ENCODE results near the gene BCAP31.

Gene BCAP31

GRCh38 chrX:153724252-153725038 is at the start of gene BCAP31, which contains the start of gene ABCD1:
Gene BCAP31 (minus strand): TSS chrX:153724387. CDS start chrX:153723244, 1,143 bp downstream.
Gene ABCD1 (plus strand): TSS chrX:153724856. CDS start chrX:153725267, 411 bp downstream.
- DNase-seq = peak; percentile 96

DNA sequence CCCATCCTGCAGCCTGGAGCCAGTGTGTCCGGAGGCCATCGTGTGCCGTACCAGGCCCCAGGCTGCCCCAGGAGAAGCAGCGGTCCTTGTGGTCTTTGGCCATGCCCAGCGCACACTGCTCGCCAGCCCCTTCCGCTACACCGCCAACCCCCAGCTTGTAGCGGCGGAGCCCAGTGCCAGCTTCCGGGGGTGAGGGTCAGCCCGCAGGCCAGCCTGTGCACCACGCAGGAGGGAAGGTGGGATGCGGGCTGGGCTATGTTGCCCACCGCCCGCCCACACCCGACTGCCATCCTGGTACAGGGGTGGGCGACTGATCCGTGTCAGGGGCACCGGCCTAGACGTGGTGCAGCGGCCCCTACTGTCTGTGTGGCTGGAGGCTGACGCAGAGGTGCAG is 49.0 kb upstream of the BCAP31 start:
- DNase-seq = no peak

DNA sequence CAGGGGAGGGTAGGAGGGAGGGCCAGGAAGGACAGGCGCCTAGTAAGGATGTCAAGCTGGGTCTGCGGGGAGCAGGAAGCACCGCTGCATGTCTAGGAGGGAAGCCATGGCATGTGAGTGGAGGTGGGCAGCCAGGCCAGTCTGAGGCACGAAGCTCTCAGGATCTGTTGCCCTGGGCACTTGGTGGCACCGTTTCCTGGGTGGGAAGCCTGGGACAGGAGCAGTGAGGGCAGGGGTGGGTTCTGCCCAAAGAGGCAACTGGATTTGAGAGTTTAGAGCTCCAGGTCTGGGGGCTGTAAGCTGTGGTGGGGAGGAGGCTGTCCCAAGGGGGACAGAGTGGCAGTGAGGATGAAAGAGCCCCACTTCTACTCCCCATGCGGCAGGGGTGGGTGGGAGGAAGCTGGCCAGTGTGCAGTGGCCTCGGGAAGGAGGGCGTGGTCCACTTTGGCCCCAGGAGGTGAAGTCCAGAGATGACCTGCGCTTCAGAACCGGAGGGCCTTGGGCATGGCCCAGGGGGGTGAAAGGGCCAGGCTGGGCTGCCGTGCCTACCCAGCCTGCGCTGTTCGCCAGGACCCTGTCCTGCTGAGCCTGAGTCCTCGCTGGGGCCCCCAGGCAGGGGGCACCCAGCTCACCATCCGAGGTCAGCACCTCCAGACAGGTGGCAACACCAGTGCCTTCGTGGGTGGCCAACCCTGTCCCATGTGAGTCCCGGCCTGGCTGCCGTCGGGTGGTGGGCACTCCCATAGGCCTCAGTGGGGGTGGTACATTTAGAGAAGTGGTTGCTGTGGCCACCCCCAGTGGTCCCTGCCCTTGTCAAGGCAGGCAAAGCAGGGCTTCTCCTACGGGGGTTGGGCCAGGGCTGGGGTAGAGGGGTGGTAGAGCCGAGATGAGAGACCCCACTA is 48.4 kb upstream of the BCAP31 start:
- no peak for DNase-seq

DNA sequence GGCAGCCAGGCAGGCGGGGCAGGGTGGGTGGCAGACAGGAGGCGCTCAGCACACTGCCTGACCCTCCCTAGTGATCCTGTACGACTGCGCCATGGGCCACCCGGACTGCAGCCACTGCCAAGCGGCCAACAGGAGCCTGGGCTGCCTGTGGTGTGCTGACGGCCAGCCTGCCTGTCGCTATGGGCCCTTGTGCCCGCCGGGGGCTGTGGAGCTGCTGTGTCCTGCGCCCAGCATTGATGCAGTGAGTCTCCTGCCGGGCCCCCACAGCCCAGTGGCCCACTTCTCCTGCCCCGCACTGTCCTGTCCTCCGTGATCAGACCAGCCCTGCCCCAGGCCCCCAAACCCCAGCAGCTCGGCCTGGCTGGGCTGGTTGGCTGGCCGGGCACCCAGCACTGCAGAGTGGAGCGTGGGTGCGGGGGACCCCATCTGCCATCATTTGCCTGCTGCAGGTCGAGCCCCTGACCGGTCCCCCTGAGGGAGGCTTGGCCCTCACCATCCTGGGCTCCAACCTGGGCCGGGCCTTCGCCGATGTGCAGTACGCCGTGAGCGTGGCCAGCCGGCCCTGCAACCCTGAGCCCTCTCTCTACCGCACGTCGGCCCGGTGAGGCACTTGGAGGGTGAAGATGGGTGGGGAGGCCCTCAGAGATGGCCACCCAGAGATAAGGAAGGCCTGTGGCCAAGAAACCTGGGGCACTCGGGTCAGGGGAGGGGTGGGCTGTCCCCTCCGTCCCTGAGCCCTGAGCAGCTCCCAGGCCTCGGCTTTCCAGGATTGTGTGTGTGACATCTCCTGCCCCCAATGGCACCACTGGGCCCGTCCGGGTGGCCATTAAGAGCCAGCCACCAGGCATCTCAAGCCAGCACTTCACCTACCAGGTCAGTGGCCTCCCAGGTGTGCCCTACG is 47.5 kb upstream of the BCAP31 start:
- no peak for DNase-seq

GRCh38 chrX:153770601-153771414 is 46.6 kb upstream of the BCAP31 start:
- no peak for DNase-seq

GRCh38 chrX:153769865-153770600 is 45.8 kb upstream of the BCAP31 start:
- DNase-seq = no peak

DNA sequence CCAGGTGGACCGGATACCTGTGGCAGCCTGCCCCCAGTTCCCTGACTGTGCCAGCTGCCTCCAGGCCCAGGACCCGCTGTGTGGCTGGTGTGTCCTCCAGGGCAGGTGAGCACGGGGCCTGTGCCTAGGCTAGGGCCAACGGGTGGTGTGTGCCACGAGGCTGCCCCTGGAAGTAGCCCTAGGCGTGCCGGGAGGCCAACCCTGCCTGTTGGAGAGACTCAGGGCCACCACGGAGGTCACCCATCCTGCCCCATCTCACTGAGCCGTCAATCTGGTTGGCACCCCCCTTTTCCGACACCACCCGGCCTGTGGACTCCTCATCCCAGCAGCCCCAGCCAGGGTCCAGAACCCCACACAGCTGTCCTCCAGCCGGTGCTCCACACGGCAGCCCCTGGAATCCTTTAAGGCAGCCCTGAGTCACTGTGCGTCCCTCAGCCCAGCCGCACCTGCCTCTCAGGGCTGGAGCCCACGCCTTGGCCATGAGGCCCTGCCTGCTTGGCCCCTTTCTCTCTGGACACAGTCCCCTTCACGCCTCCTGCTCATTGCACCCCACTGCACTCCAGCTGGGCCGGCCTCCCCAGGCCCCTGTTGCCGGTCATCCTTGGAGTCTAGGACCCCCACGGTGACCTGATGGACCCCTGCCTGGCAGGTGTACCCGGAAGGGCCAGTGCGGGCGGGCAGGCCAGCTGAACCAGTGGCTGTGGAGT is 45.1 kb upstream of the BCAP31 start:
- DNase-seq = no peak

- DNase-seq = no peak
Observed at GRCh38 chrX:153768311-153769157, 44.3 kb upstream of the BCAP31 start.

DNA sequence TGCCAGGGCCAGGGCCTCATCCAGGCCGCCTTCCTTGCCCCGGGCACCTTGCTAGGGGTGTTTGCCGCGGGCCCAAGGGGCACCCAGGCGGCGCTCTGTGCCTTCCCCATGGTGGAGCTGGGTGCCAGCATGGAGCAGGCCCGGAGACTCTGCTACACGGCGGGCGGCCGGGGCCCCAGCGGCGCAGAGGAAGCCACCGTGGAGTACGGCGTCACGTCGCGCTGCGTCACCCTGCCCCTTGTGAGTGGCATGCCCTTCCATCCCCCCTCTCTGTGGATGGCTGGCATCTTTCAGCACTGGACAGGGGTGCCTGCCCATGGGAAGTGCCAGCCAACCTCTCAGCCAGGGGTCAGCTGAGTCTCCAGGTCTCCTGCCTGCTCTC is 43.5 kb upstream of the BCAP31 start:
- DNase-seq = no peak

GRCh38 chrX:153766871-153767673 is 42.9 kb upstream of the BCAP31 start:
- no peak for DNase-seq

- DNase-seq = no peak
Observed at GRCh38 chrX:153766098-153766817, 42.1 kb upstream of the BCAP31 start.

GRCh38 chrX:153765138-153766079 is 41.2 kb upstream of the BCAP31 start:
- no peak for DNase-seq

DNA sequence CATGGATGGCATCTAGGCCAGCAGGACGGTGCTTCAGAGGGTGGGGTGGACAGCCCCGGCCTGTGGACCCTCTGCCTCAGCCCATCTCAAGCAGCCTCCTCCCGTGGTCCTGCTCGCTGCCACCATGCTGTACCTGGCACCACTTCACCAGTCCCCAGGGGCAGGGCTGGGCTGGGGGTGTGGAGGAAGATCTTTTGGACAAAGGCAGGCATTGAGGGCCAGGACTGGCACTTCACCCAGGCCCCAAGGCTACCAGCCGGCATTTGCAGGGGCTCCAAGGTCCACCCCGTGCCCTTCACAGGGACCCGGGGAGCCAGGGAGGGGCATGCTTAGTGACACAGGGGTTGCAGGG is 40.6 kb upstream of the BCAP31 start:
- DNase-seq = no peak

DNA sequence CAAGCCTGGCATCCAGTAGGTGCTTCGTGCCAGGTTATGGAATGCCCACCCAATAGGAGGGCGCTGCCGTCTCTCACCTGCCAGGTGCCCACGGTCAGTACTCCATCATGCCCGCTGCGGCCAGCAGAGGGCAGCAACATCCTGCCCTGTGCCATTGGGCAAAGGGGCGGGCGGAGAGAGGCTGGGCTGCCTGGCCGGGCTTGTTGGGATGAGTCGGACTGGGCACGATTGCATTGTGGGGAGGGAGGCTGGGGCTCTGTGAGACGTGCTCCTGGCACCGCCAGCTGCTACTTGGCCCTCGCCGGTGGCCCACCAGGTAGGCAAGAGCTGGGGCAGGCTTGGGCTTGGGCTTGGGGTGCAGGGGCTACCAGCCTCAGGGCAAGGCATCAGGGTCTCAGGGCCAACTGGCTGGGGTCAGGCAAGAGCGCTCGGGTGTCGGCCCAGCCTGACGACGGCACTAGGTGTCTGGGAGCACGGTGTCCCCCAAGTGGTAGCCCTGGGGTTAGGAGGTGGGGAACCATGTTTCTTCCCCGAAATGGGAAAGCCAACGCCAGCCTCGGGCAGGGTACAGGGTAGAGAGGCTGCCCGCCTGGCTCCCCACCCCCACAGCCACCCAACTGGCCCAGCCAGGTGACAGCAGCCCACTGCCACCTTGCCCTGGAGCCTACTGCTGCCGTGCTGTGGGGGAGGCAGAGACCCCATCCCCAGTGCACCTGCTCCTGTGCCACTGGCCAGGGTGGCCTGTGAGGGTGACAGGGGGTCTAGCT is 40.0 kb upstream of the BCAP31 start, which contains the start of gene PLXNB3:
Gene PLXNB3 (plus strand): TSS at position 261 of the 767 bp plus-strand sequence. CDS start 1,287 bp downstream, outside the sequence.
- DNase-seq = peak; percentile 67

DNA sequence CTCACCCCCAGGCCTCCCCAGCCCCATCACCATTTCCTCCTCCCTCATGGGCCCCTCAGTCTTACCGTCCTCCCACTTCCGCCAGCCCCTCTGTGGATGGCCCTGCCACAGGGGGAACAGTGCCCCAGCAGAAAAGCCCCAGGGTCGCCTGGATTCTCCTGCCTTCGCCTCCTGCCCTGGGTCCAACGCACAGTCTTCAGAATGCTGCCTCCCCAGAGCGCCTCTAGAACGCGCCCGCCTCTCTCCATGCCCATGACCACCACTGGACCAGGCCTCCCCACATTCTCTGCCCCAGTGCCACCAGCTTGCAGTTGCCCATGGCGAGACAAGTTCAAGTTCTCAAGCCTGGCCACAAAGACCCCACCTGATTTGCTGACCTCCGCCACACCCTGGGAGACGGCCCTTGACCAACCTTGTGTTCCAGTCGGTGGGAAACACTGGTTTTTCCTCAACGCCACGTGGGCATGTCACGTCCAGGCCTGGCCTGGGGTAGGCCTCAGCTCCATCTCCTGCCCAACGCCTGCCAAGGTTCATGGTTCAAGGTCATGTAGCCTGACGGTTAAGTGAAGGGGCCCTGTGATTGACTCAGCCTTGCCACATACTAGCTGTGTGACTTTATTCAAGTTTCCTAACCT is 39.2 kb upstream of the BCAP31 start:
- DNase-seq = no peak

Data from NCI-H146 (cell line).